Thyroid gland (tissue), 4 donors: ENCODE results near the gene CNOT11.
"Not testable (repeated sequence)": the region's sequence is repeated elsewhere in the genome, so short reads cannot be mapped to it uniquely, and the experiment has no call there.

ENCODE experiments used
- POLR2A ChIP-seq, 2 donors: fragments of 450-650 bp; IDR thresholded peaks; one replicate each; pipeline ENCODE4 v1.6.1; 2017; ENCODE audit warnings: antibody characterized with exemption in 2 of 2, mild to moderate bottlenecking in 2 of 2, moderate library complexity in 1 of 2
- TF ChIP-seq, protein P1 (sequence below), 6 experiments: fragments of 200-600 bp in 3 of 6; fragments of 450-650 bp in 3 of 6; sonication (generic) in 3 of 6; IDR thresholded peaks; one replicate each; pipeline ENCODE4 v1.5.1; 2016 to 2019; ENCODE audit warnings: antibody characterized with exemption in 6 of 6, mild to moderate bottlenecking in 2 of 6, inconsistent platforms in 1 of 6, moderate library complexity in 1 of 6

DNA sequence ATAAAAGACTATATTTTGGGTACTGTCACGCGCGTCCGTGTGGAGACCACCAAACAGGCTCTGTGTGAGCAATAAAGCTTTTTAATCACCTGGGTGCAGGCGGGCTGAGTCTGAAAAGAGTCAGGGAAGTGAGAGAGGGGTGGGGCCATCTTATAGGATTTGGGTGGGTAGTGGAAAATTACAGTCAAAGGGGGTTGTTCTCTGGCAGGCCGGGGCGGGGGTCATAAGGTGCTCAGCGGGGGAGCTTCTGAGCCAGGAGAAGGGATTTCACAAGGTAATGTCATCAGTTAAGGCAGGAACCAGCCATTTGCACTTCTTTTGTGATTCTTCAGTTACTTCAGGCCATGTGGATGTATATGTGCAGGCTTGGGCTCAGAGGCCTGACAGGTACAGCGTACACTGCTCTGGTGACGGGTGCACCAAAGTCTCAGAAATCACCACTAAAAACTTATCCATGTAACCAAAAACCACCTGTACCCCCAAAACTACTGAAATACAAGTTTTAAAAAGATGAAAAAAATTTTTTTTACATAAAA, 1.4 kb upstream of the CNOT11 start:
- TF ChIP-seq, protein P1, sequence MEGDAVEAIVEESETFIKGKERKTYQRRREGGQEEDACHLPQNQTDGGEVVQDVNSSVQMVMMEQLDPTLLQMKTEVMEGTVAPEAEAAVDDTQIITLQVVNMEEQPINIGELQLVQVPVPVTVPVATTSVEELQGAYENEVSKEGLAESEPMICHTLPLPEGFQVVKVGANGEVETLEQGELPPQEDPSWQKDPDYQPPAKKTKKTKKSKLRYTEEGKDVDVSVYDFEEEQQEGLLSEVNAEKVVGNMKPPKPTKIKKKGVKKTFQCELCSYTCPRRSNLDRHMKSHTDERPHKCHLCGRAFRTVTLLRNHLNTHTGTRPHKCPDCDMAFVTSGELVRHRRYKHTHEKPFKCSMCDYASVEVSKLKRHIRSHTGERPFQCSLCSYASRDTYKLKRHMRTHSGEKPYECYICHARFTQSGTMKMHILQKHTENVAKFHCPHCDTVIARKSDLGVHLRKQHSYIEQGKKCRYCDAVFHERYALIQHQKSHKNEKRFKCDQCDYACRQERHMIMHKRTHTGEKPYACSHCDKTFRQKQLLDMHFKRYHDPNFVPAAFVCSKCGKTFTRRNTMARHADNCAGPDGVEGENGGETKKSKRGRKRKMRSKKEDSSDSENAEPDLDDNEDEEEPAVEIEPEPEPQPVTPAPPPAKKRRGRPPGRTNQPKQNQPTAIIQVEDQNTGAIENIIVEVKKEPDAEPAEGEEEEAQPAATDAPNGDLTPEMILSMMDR (IDR thresholded peaks at IDR 0.05), result not testable (repeated sequence)
- not testable (repeated sequence) for TF ChIP-seq POLR2A (IDR thresholded peaks at IDR 0.05)
